ENCODE results near the gene SNX13. TPM values are rescaled to one million over a fixed set of nuclear protein-coding genes. Genes with fewer than 3 reads are reported as not detected.

The SNX13 gene
- polyA plus RNA-seq, 2 of the 4 experiments (the other 2 are of a cell fraction) = 13.1 to 31.6 TPM

DNA sequence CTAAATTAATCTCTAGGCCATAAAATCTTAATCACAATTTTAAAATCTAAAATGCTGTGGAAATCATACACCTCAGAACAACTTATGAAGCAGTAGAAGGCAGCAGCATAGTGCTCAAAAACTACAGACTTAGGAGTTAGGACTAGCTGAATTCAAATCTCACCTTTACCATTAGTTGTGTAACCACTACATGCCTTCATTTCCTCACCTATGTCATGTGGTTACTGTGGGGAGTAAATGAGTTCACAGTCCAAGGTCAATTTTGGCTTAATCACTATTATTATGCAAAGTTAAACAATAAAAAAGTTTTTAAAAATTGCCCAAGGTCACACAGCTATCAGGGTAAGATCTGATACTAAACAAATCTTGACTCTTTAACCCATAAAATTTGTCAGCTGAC lies 37.0 kb downstream of the SNX13 start:
- TF ChIP-seq POLR2AphosphoS2 (conservative IDR thresholded peaks at IDR 0.05; ENCODE audit: low read length) (no peak), NFE2L2 (conservative IDR thresholded peaks at IDR 0.05; ENCODE audit: low read length) (no peak), HDAC2 (IDR thresholded peaks at IDR 0.05) (no peak), SMC3 (IDR thresholded peaks at IDR 0.05) (no peak), TFCP2L1 (CRISPR knock-in tag; IDR thresholded peaks at IDR 0.05) (no peak), KDM1A (IDR thresholded peaks at IDR 0.05; ENCODE audit: low read depth) (no peak), FOXS1 (CRISPR knock-in tag; IDR thresholded peaks at IDR 0.05) (no peak)

DNA sequence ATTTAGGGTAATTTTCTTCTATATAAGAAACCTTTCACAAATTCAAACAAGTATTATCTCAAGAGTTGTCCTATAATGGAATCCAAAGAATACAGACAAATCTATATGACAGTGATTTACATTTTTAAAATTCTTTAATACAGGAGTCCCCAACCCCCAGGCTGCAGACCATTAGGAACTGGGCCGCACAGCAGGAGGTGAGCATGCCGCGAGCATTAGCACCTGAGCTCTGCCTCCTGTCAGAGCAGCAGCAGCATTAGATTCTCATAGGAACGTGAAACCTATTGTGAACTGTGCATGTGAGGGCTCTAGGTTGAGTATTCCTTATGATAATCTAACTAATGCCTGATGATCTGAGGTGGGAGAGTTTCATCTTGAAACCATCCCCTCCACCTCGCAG lies 37.7 kb downstream of the SNX13 start:
- Histone ChIP-seq H3K4me2 (no peak overlapping the region), H3K27ac (no peak overlapping the region), H3K4me3 (no peak overlapping the region), H3K9me3 (no peaks in the 10 kb centered on the region), H3K4me1 (0 out of 3 replicates have a peak, but pooled peaks cover 4% of the 10 kb centered on the region)
- FAIRE-seq = no peak
- POLR2A ChIA-PET = no interaction called here
- TF ChIP-seq RARB (CRISPR knock-in tag; IDR thresholded peaks at IDR 0.05) = no peak
- TF ChIP-seq CEBPB (IDR thresholded peaks at IDR 0.05) = no peak
- no peak for TF ChIP-seq ZC3H11A (IDR thresholded peaks at IDR 0.05)
- TF ChIP-seq BHLHE40 (IDR thresholded peaks at IDR 0.05; ENCODE audit: low read depth, low read length) = no peak
- TF ChIP-seq, protein P1, sequence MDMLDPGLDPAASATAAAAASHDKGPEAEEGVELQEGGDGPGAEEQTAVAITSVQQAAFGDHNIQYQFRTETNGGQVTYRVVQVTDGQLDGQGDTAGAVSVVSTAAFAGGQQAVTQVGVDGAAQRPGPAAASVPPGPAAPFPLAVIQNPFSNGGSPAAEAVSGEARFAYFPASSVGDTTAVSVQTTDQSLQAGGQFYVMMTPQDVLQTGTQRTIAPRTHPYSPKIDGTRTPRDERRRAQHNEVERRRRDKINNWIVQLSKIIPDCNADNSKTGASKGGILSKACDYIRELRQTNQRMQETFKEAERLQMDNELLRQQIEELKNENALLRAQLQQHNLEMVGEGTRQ (IDR thresholded peaks at IDR 0.05) = no peak
- TF ChIP-seq, protein P2, sequence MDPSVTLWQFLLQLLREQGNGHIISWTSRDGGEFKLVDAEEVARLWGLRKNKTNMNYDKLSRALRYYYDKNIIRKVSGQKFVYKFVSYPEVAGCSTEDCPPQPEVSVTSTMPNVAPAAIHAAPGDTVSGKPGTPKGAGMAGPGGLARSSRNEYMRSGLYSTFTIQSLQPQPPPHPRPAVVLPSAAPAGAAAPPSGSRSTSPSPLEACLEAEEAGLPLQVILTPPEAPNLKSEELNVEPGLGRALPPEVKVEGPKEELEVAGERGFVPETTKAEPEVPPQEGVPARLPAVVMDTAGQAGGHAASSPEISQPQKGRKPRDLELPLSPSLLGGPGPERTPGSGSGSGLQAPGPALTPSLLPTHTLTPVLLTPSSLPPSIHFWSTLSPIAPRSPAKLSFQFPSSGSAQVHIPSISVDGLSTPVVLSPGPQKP (IDR thresholded peaks at IDR 0.05; ENCODE audit: low read depth, low read length) = no peak
- TF ChIP-seq HOXB13 (CRISPR knock-in tag; IDR thresholded peaks at IDR 0.05; ENCODE audit: low read depth) = no peak
- TF ChIP-seq, protein P3, sequence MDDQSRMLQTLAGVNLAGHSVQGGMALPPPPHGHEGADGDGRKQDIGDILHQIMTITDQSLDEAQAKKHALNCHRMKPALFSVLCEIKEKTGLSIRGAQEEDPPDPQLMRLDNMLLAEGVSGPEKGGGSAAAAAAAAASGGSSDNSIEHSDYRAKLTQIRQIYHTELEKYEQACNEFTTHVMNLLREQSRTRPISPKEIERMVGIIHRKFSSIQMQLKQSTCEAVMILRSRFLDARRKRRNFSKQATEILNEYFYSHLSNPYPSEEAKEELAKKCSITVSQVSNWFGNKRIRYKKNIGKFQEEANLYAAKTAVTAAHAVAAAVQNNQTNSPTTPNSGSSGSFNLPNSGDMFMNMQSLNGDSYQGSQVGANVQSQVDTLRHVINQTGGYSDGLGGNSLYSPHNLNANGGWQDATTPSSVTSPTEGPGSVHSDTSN (IDR thresholded peaks at IDR 0.05) = no peak
- no peak for TF ChIP-seq JUN (IDR thresholded peaks at IDR 0.05)
- no peak for TF ChIP-seq TFCP2L1 (CRISPR knock-in tag; IDR thresholded peaks at IDR 0.05)
- TF ChIP-seq KDM5A (IDR thresholded peaks at IDR 0.05) = no peak
- no peak for TF ChIP-seq ZNF302 (CRISPR knock-in tag; IDR thresholded peaks at IDR 0.05)
- TF ChIP-seq RNF2 (IDR thresholded peaks at IDR 0.05; ENCODE audit: borderline replicate concordance, low read depth) = no peak
- TF ChIP-seq PHF8 (IDR thresholded peaks at IDR 0.05; ENCODE audit: borderline replicate concordance, low read depth) = no peak
- TF ChIP-seq, protein P4, sequence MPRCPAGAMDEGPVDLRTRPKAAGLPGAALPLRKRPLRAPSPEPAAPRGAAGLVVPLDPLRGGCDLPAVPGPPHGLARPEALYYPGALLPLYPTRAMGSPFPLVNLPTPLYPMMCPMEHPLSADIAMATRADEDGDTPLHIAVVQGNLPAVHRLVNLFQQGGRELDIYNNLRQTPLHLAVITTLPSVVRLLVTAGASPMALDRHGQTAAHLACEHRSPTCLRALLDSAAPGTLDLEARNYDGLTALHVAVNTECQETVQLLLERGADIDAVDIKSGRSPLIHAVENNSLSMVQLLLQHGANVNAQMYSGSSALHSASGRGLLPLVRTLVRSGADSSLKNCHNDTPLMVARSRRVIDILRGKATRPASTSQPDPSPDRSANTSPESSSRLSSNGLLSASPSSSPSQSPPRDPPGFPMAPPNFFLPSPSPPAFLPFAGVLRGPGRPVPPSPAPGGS (IDR thresholded peaks at IDR 0.05) = no peak
- no peak for TF ChIP-seq EP300 (IDR thresholded peaks at IDR 0.05)
- no peak for TF ChIP-seq HEYL (CRISPR knock-in tag; IDR thresholded peaks at IDR 0.05)
- TF ChIP-seq KDM1A (IDR thresholded peaks at IDR 0.05; ENCODE audit: low read depth) = no peak
- no peak for DNase-seq (ENCODE audit: low read depth in 1 of 2, low spot score in 1 of 2)
- CTCF ChIA-PET = interaction anchor here (0.5 kb wide), 1 partner anchor 443 kb away, joined by 3 read pairs; no protein-coding TSS in a partner anchor
- no peak for ATAC-seq
- 89% methylated on average over 5 of the region's 5 CpGs for WGBS (ENCODE audit: missing lambda C conversion rate)

More for the DNA sequence above, 37.0 kb downstream of the SNX13 start:
- POLR2A ChIA-PET = no interaction called here
- H3K4me3 ChIP-seq = no peak overlapping the region
- H3K4me1 ChIP-seq = 0 out of 3 replicates have a peak, but pooled peaks cover 4% of the 10 kb centered on the region
- FAIRE-seq = no peak
- H3K4me2 ChIP-seq = no peak overlapping the region
- no peak for DNase-seq (ENCODE audit: low read depth in 1 of 2, low spot score in 1 of 2)
- H3K27ac ChIP-seq = no peak overlapping the region
- CTCF ChIA-PET = no interaction called here
- no peaks in the 10 kb centered on the region for H3K9me3 ChIP-seq
- no peak for ATAC-seq

All from A549 (cell line).